Esophagus squamous epithelium (tissue), 4 donors: ENCODE data around the gene FAM78A.

ENCODE experiments used
- POLR2A ChIP-seq, 4 donors: fragments of 450-650 bp; IDR thresholded peaks; one replicate each; pipeline ENCODE4 v1.6.1; 2017; ENCODE audit warnings: antibody characterized with exemption in 4 of 4, mild to moderate bottlenecking in 4 of 4, moderate library complexity in 3 of 4
- TF ChIP-seq, protein P1 (sequence below), 6 experiments: fragments of 450-650 bp in 4 of 6; fragments of 200-600 bp in 2 of 6; sonication (generic) in 2 of 6; IDR thresholded peaks; one replicate each; pipeline ENCODE4 v1.5.1; 2016 to 2019; ENCODE audit warnings: antibody characterized with exemption in 6 of 6, mild to moderate bottlenecking in 4 of 6, moderate library complexity in 4 of 6

- TF ChIP-seq POLR2A (IDR thresholded peaks at IDR 0.05), result no peak
- TF ChIP-seq, protein P1, sequence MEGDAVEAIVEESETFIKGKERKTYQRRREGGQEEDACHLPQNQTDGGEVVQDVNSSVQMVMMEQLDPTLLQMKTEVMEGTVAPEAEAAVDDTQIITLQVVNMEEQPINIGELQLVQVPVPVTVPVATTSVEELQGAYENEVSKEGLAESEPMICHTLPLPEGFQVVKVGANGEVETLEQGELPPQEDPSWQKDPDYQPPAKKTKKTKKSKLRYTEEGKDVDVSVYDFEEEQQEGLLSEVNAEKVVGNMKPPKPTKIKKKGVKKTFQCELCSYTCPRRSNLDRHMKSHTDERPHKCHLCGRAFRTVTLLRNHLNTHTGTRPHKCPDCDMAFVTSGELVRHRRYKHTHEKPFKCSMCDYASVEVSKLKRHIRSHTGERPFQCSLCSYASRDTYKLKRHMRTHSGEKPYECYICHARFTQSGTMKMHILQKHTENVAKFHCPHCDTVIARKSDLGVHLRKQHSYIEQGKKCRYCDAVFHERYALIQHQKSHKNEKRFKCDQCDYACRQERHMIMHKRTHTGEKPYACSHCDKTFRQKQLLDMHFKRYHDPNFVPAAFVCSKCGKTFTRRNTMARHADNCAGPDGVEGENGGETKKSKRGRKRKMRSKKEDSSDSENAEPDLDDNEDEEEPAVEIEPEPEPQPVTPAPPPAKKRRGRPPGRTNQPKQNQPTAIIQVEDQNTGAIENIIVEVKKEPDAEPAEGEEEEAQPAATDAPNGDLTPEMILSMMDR (IDR thresholded peaks at IDR 0.05), result no peak
Observed at GRCh38 chr9:131216806-131217205, 59.5 kb downstream of the FAM78A start.
